GM12878 (cell line): ENCODE results near the gene NKD2. TPM values are rescaled to one million over a fixed set of nuclear protein-coding genes. Genes with fewer than 3 reads are reported as not detected.

ENCODE experiments used
- ATAC-seq: fragments of 200-7000 bp; cut with Tn5 transposase; 3 replicates; pipeline ENCODE4 v1.9.1; 2020; ENCODE audit warnings: mild to moderate bottlenecking, moderate library complexity
- BruUV-seq: library from RNA; stranded (reverse); fragments of 400-500 nt; replicated peaks from 2 replicates; lab custom pipeline; 2021; lab: Mats Ljungman, UMichigan
- CTCF ChIA-PET: fragments of 300-600 bp; sonication (Branson Sonifier 250); formaldehyde crosslinking; extraction: SDS; loops from one replicate; lab custom pipeline; 2021; ENCODE audit warnings: inconsistent platforms; lab: Yijun Ruan, JAX
- POLR2A ChIA-PET: fragments of 350-600 bp; formaldehyde crosslinking; extraction: SDS; loops from one replicate; lab custom pipeline; 2021; ENCODE audit warnings: inconsistent platforms; lab: Charles Lee
- RAD21 ChIA-PET: fragments of 300-600 bp; sonication (Branson Sonifier 250); formaldehyde crosslinking; loops from one replicate; lab custom pipeline; 2023; ENCODE audit warnings: antibody characterized with exemption; ENCODE audit not compliant: unreplicated experiment; lab: Charles Lee
- SMC1A ChIA-PET: fragments of 300-600 bp; sonication (Branson Sonifier 250); formaldehyde crosslinking; loops from one replicate; lab custom pipeline; 2023; ENCODE audit not compliant: unreplicated experiment, uncharacterized antibody; lab: Charles Lee
- DNase-seq: peaks from one replicate; pipeline ENCODE4 v3.0.0-alpha.2; 2011; ENCODE audit warnings: low read depth, low spot score
- FAIRE-seq: peaks from 3 replicates; lab custom pipeline; 2011; peaks lifted over from hg19 to GRCh38; lab: Jason Lieb, UNC
- H2AFZ ChIP-seq: 2 replicates; pipeline ENCODE4 v1.6.0; 2011; ENCODE audit warnings: low read depth, low read length, control low read depth; ENCODE audit not compliant: control insufficient read depth
- H3K27ac ChIP-seq: 2 replicates; pipeline ENCODE4 v1.5.1; 2011; ENCODE audit warnings: control low read depth; ENCODE audit not compliant: control insufficient read depth, insufficient read depth
- H3K27me3 ChIP-seq, 2 experiments: replicated peaks in 1 of 2; 2 replicates each; pipeline versions ENCODE4 v1.6.0 to v1.6.1; 2011; ENCODE audit warnings: low read length in 1 of 2; ENCODE audit not compliant: control insufficient read depth in 2 of 2, insufficient read depth in 2 of 2
- H3K36me3 ChIP-seq, 2 experiments: 2 replicates each; pipeline ENCODE4 v1.5.1; 2011; ENCODE audit warnings: low read length in 1 of 2; ENCODE audit not compliant: control insufficient read depth in 2 of 2, insufficient read depth in 2 of 2
- H3K4me1 ChIP-seq: 2 replicates; pipeline ENCODE4 v1.6.1; 2011; ENCODE audit warnings: mild to moderate bottlenecking, low read length, moderate library complexity, mixed read lengths; ENCODE audit not compliant: control insufficient read depth, insufficient read depth
- H3K4me2 ChIP-seq: 2 replicates; pipeline ENCODE4 v1.6.0; 2011; ENCODE audit warnings: control low read depth; ENCODE audit not compliant: control insufficient read depth, insufficient read depth
- H3K4me3 ChIP-seq: fragments of 200-600 bp; sonication (generic); 2 replicates; pipeline ENCODE4 v1.5.1; 2016
- H3K79me2 ChIP-seq: 2 replicates; pipeline ENCODE4 v1.6.0; 2011; ENCODE audit warnings: low read length; ENCODE audit not compliant: control insufficient read depth, insufficient read depth
- H3K9ac ChIP-seq: 2 replicates; pipeline ENCODE4 v1.8.0; 2011; ENCODE audit warnings: low read length, control low read depth, mixed read lengths; ENCODE audit not compliant: control insufficient read depth, insufficient read depth
- H3K9me3 ChIP-seq: replicated peaks from 3 replicates; pipeline ENCODE4 v1.5.1; 2011; ENCODE audit warnings: mild to moderate bottlenecking, low read length; ENCODE audit not compliant: control insufficient read depth, insufficient read depth
- H4K20me1 ChIP-seq: 2 replicates; pipeline ENCODE4 v1.6.0; 2011; ENCODE audit not compliant: control insufficient read depth, insufficient read depth
- CHD4 ChIP-seq: fragments of 200-600 bp; sonication (generic); IDR thresholded peaks from 2 replicates; pipeline ENCODE4 v1.6.1; 2016; ENCODE audit warnings: mild to moderate bottlenecking
- ESRRA ChIP-seq: IDR thresholded peaks from 2 replicates; pipeline ENCODE4 v1.6.1; 2012; ENCODE audit warnings: mild to moderate bottlenecking, low read length, improper control_type of control experiment
- GABPA ChIP-seq: IDR thresholded peaks from 2 replicates; pipeline ENCODE4 v1.6.1; 2014; ENCODE audit warnings: antibody characterized with exemption, low read depth, mild to moderate bottlenecking, inconsistent platforms
- HDGF ChIP-seq: fragments of 450-650 bp; IDR thresholded peaks from 2 replicates; pipeline ENCODE4 v1.6.1; 2016; ENCODE audit warnings: antibody characterized with exemption
- HSF1 ChIP-seq: fragments of 150-350 bp; IDR thresholded peaks from 2 replicates; pipeline ENCODE4 v1.6.1; 2014; ENCODE audit warnings: mild to moderate bottlenecking, low read depth, low read length
- MEF2A ChIP-seq: IDR thresholded peaks from 2 replicates; pipeline ENCODE4 v1.6.1; 2011; ENCODE audit warnings: low read depth, mild to moderate bottlenecking, low read length, moderate library complexity; ENCODE audit not compliant: insufficient read depth
- NFYB ChIP-seq: IDR thresholded peaks from 2 replicates; pipeline ENCODE4 v1.6.1; 2011; ENCODE audit warnings: low read depth, mild to moderate bottlenecking, low read length, improper control_type of control experiment, moderate library complexity; ENCODE audit not compliant: insufficient read depth
- NR2F1 ChIP-seq: fragments of 450-650 bp; conservative IDR thresholded peaks from 2 replicates; pipeline ENCODE4 v1.6.1; 2017; ENCODE audit warnings: mild to moderate bottlenecking
- RAD51 ChIP-seq: fragments of 450-650 bp; IDR thresholded peaks from 2 replicates; pipeline ENCODE4 v1.6.1; 2016; ENCODE audit warnings: moderate library complexity, mild to moderate bottlenecking, inconsistent platforms
- RFX5 ChIP-seq: IDR thresholded peaks from 2 replicates; pipeline ENCODE4 v1.6.1; 2011; ENCODE audit warnings: low read depth, low read length, improper control_type of control experiment
- STAT1 ChIP-seq: fragments of 450-650 bp; conservative IDR thresholded peaks from 2 replicates; pipeline ENCODE4 v1.6.1; 2014; ENCODE audit warnings: antibody characterized with exemption, mild to moderate bottlenecking
- YY1 ChIP-seq: IDR thresholded peaks from 2 replicates; pipeline ENCODE4 v1.6.1; 2011; ENCODE audit warnings: low read depth, mild to moderate bottlenecking, low read length
- WGBS: methylation state at CpG from one replicate; pipeline ENCODE4 v1.1.6; 2016; ENCODE audit warnings: low lambda C conversion rate; ENCODE audit not compliant: insufficient replicate concordance, insufficient coverage; ENCODE audit errors: missing lambda C conversion rate; 5-methylcytosine and 5-hydroxymethylcytosine counted together
- in situ Hi-C: fragments of 300-500 bp; cut with MboI; formaldehyde crosslinking; loops from 9 replicates; pipeline ENCODE4 v1.14.3; 2018; ENCODE audit warnings: mixed read lengths
- intact Hi-C: fragments of 100-400 bp; cut with micrococcal nuclease; formaldehyde crosslinking; loops from one replicate; pipeline ENCODE4 v1.14.2; 2022; ENCODE audit not compliant: unreplicated experiment
- polyA plus RNA-seq, 11 experiments: library from polyadenylated mRNA; depleted of rRNA in 4 of 11; unstranded in 6 of 11; stranded (reverse) in 5 of 11; fragments of >200 nt; fragmentation: Nextera tagmentation in 4 of 11; fragmentation: Illumina TruSeq in 1 of 11; extraction: Ambion mirVana in 4 of 11; extraction: Trizol in 1 of 11; gene quantifications; 1 replicate in 1 of 11; 2 replicates in 10 of 11; pipeline versions ENCODE4 v1.2.1 to v1.2.3, GENCODE V29; 2011 to 2016; ENCODE audit warnings: inconsistent platforms in 2 of 11, missing spikeins in 2 of 11, low read depth in 1 of 11
- total RNA-seq, 4 experiments: library from RNA; depleted of rRNA in 3 of 4; stranded (reverse); fragments of >200 nt in 3 of 4; fragmentation: Illumina TruSeq in 1 of 4; extraction: Trizol in 1 of 4; gene quantifications; 2 replicates each; pipeline versions ENCODE4 v1.2.1 to v1.2.3, GENCODE V29; 2013 to 2021
- TF ChIP-seq, protein P1 (sequence below): fragments of 450-650 bp; IDR thresholded peaks from 2 replicates; pipeline ENCODE4 v1.6.1; 2018; ENCODE audit warnings: mild to moderate bottlenecking, low read depth, moderate library complexity; ENCODE audit not compliant: partially characterized antibody

The NKD2 gene
- total and polyA plus RNA-seq, 10 of the 15 experiments (the other 5 are each of a cell fraction or from before 2014, with no cell fraction given) = 0.20 to 0.83 (median 0.26) TPM; not detected in 7

- intact Hi-C loops = no loop called here
- Histone ChIP-seq H3K4me1 (no peaks in the 10 kb centered on the region), H3K9ac (no peak overlapping the region), H3K27me3 (no peaks in the 10 kb centered on the region), H3K4me2 (no peak overlapping the region), H3K4me3 (no peak overlapping the region), H3K79me2 (no peaks in the 10 kb centered on the region), H4K20me1 (no peaks in the 10 kb centered on the region), H3K36me3 (no peaks in the 10 kb centered on the region), H3K27ac (no peak overlapping the region), H3K9me3 (no peaks in the 10 kb centered on the region; the same call in 2 of the 3 replicates), H2AFZ (no peak overlapping the region)
- POLR2A ChIA-PET = no interaction called here
- TF ChIP-seq HDGF = no peak
- TF ChIP-seq NFYB = no peak
- no peak for TF ChIP-seq ESRRA
- TF ChIP-seq STAT1 = no peak
- TF ChIP-seq RAD51 = no peak
- SMC1A ChIA-PET = no interaction called here
- in situ Hi-C loops = no loop called here
- RAD21 ChIA-PET = no interaction called here
- no peak for ATAC-seq
- no peak for FAIRE-seq
- DNase-seq = no peak
- BruUV-seq = no TSS peak
- WGBS = 58% methylated on average over 16 of the region's 16 CpGs
- CTCF ChIA-PET = no interaction called here
These were observed 28.6 kb downstream of the NKD2 start for GRCh38 chr5:1037123-1037670.

DNA sequence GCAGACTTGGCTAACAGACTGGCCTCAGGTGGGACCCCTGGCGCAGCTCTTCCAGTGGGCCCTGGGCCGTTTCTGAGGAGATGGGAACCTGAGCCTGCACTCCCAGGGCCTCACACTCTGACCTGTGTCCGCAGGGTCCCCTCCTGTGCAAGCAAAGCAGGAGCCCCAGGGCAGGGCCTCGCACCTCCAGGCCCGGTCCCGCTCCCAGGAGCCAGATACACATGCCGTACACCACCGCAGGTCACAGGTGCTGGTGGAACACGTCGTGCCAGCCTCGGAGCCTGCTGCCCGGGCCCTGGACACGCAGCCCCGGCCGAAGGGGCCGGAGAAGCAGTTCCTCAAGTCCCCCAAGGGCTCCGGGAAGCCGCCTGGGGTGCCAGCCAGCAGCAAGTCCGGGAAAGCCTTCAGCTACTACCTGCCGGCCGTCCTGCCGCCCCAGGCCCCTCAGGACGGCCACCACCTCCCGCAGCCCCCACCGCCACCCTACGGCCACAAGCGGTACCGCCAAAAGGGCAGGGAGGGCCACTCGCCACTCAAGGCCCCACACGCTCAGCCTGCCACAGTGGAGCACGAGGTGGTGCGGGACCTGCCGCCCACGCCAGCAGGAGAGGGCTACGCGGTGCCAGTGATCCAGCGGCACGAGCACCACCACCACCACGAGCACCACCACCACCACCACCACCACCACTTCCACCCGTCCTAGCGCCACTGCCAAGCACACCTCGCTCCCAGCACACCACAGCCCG is 29.2 kb downstream of the NKD2 start:
- FAIRE-seq (no peak), ATAC-seq (no peak), DNase-seq (no peak)
- Histone ChIP-seq H2AFZ (no peak overlapping the region), H4K20me1 (no peaks in the 10 kb centered on the region), H3K4me1 (no peaks in the 10 kb centered on the region), H3K79me2 (no peaks in the 10 kb centered on the region), H3K9me3 (no peaks in the 10 kb centered on the region; the same call in 2 of the 3 replicates), H3K4me2 (no peak overlapping the region), H3K27ac (no peak overlapping the region), H3K9ac (no peak overlapping the region), H3K36me3 (no peaks in the 10 kb centered on the region), H3K27me3 (no peaks in the 10 kb centered on the region), H3K4me3 (no peak overlapping the region)
- CTCF ChIA-PET = no interaction called here
- RAD21 ChIA-PET = no interaction called here
- in situ Hi-C loops = no loop called here
- BruUV-seq = no TSS peak
- intact Hi-C loops = no loop called here
- POLR2A ChIA-PET = no interaction called here
- WGBS = 67% methylated on average over 18 of the region's 43 CpGs
- SMC1A ChIA-PET = no interaction called here
- TF ChIP-seq, protein P1, sequence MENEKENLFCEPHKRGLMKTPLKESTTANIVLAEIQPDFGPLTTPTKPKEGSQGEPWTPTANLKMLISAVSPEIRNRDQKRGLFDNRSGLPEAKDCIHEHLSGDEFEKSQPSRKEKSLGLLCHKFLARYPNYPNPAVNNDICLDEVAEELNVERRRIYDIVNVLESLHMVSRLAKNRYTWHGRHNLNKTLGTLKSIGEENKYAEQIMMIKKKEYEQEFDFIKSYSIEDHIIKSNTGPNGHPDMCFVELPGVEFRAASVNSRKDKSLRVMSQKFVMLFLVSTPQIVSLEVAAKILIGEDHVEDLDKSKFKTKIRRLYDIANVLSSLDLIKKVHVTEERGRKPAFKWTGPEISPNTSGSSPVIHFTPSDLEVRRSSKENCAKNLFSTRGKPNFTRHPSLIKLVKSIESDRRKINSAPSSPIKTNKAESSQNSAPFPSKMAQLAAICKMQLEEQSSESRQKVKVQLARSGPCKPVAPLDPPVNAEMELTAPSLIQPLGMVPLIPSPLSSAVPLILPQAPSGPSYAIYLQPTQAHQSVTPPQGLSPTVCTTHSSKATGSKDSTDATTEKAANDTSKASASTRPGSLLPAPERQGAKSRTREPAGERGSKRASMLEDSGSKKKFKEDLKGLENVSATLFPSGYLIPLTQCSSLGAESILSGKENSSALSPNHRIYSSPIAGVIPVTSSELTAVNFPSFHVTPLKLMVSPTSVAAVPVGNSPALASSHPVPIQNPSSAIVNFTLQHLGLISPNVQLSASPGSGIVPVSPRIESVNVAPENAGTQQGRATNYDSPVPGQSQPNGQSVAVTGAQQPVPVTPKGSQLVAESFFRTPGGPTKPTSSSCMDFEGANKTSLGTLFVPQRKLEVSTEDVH = no peak
- TF ChIP-seq RFX5 (no peak), MEF2A (no peak), NR2F1 (no peak), YY1 (no peak), GABPA (no peak), HSF1 (no peak), CHD4 (no peak)
